GM18951 (cell line): ENCODE results near the gene WDR19.

ENCODE experiments used
- POLR2A ChIP-seq: IDR thresholded peaks from 4 replicates; pipeline ENCODE4 v1.6.1; 2011; ENCODE audit warnings: mild to moderate bottlenecking; ENCODE audit not compliant: insufficient read length, insufficient read depth; ENCODE audit errors: extremely low read depth
- in situ Hi-C: fragments of 300-500 bp; cut with MboI; formaldehyde crosslinking; loops from one replicate; pipeline ENCODE4 v1.12.0; 2022; ENCODE audit warnings: low sequenced_read_pairs, mixed read lengths, inconsistent platforms; ENCODE audit not compliant: unreplicated experiment

The WDR19 gene

GRCh38 chr4:39324897-39325613, 142.7 kb downstream of the WDR19 start:
- in situ Hi-C loops = no loop called here
- no peak for TF ChIP-seq POLR2A

- no peak for TF ChIP-seq POLR2A
- in situ Hi-C loops = no loop called here
These were observed 144.2 kb downstream of the WDR19 start for GRCh38 chr4:39326468-39326977.

- TF ChIP-seq POLR2A = no peak
- in situ Hi-C loops = no loop called here
These were observed 148.0 kb downstream of the WDR19 start for GRCh38 chr4:39330353-39330752.

- no peak for TF ChIP-seq POLR2A
- in situ Hi-C loops = no loop called here
These were observed 148.9 kb downstream of the WDR19 start for GRCh38 chr4:39331191-39331590.
